NCI-H2029 (cell line): ENCODE data around the gene RFTN1.

Source experiments
- DNase-seq: peaks from one replicate; lab custom pipeline; 2025; lab: John Stamatoyannopoulos, UW

The RFTN1 gene

GRCh38 chr3:16272588-16272987, 240.9 kb downstream of the RFTN1 start:
- no peak for DNase-seq

- DNase-seq = no peak
Observed at GRCh38 chr3:16270855-16271254, 242.6 kb downstream of the RFTN1 start.

GRCh38 chr3:16266714-16267113, 246.8 kb downstream of the RFTN1 start:
- DNase-seq = no peak
